GM21381 (cell line): ENCODE results near the gene PMVK.
"Not testable (repeated sequence)": the region's sequence is repeated elsewhere in the genome, so short reads cannot be mapped to it uniquely, and the experiment has no call there.

ENCODE experiments used
- ATAC-seq: cut with Tn5 transposase; IDR thresholded peaks from one replicate; pipeline ENCODE4 v1.9.1; 2021; ENCODE audit warnings: mild to moderate bottlenecking, moderate library complexity; ENCODE audit not compliant: unreplicated experiment

PMVK gene

GRCh38 chr1:154936555-154937084, at the start of gene PMVK:
TSS of gene PMVK (minus strand) at chr1:154936719. CDS start at chr1:154936685, 34 bp downstream.
- peak; percentile 66 for ATAC-seq

GRCh38 chr1:154983776-154984466, 47.4 kb upstream of the PMVK start:
- no peak for ATAC-seq

DNA sequence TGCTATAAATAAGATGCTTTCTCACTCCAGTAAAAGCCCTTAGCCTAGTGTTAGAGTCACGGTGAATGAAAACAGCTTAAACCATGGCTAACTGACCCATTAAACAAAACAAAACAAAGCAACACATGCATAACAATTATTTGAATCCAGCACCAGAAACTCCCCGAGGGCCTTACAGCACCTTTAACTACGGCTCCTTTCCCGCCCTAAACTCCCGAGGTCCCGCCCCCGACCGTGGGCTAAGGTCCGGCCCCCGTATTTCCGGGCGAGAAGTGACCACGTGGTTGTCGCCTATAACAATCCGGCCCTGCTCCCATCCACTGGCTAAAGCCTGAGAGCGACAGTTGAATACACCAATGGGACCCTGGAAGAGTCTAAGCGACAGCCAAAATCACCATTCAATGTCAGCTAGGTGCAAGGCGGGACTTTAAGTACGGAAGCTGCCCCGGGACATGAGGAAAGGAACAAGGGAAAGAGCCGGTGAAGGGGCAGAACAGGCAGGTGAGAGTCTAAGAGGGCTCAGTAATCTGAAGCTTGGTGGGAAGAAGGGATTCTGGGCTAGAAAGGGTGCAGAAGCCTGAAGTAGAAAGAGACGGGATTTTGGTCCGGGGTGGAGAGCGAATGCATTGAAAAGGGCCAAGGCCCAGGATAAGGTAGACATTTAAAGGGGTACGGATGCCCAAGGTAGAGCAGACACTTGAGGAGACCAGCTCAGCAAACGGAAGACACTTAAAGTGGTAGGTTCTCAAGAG, 46.6 kb upstream of the PMVK start, which contains the start of gene FLAD1:
TSS of gene FLAD1 (plus strand) at position 448 of the 752 bp plus-strand sequence. CDS start 351 bp downstream, outside the sequence.
- peak; percentile 99 for ATAC-seq

DNA sequence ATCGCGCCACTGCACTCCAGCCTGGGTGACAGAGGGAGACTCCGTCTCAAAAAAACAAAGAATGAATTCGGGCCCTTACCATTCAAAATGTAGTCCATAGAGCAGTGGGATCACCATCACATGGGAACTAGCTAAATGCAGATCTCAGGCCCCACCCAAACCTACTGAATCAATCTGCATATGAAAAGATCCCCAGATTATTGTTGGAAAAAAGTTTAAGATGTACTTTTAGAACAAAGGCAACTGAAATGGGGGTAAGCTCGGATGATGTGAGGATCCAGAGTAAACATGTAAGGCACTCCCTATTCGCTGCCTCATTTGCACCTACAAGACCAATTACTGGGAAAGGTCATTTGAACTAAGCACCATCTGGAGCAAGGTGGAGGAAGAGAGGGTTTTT, 45.8 kb upstream of the PMVK start:
- ATAC-seq: no peak

- ATAC-seq: no peak
These were observed 41.8 kb upstream of the PMVK start for GRCh38 chr1:154978360-154978759.

GRCh38 chr1:154977762-154978161, 41.2 kb upstream of the PMVK start:
- not testable (repeated sequence) for ATAC-seq

DNA sequence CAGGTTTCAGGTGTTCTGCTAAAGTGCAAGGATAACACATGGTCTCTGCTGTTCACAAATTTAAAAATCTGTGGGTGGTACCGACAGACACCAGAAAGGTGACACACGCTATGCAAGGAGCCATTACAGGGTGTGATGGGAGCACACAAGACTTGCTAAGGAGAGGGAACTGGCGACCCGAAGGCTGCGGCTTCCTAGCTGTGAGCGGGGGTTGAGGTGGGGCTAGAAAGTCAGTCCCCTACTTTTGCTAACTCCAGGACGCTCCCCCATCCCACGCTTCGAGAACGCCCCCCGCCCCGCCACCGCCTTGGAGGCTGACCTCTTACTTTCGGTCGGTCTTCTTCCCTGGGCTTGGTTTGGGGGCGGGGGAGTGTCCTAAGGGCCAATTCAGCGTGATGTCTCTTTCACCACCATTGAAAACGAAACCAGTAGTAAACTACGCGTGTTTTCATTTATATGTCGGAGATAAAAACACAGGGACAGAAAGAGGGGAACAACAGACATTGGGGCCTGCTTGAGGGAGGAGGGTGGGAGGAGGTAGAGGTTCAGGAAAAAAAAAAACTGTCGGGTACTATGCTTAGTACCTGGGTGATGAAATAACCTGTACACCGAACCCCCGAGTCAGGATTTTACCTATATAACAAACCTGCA, 39.0 kb upstream of the PMVK start:
- no peak for ATAC-seq

DNA sequence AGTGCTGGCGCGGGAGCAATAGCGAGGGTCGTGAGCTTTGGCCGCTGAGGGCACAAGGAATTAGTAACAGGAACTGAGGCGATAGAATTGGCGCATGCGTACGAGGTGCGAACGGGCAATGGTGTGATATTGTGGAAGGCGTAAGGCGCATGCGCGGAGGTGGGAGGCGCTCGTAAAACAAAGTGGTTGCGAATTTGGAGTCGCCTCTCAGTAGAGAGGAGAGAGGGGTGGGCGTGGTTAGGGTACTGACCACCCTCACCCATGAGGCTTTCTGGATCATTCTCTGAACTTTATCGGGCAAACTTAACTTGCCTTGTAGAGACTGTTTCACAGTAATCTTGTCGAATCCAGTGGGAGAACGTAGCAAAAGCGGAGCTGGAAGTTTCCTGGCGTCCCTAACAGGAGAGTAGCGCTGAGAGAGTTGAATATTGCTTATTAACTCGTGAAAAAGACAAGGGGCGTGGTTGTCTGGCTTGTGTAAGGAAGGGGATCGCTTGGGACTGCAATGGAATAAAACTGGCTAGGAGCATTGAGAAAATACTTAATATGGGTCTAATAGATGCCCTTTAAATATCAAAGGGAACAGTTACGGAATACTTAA, 38.4 kb upstream of the PMVK start:
- ATAC-seq: peak; percentile 36

GRCh38 chr1:154974102-154974807, 37.7 kb upstream of the PMVK start, which contains the start of gene CKS1B:
TSS of gene CKS1B (plus strand) at chr1:154974681. CDS start at chr1:154974746, 65 bp downstream.
- ATAC-seq: peak; percentile 76

DNA sequence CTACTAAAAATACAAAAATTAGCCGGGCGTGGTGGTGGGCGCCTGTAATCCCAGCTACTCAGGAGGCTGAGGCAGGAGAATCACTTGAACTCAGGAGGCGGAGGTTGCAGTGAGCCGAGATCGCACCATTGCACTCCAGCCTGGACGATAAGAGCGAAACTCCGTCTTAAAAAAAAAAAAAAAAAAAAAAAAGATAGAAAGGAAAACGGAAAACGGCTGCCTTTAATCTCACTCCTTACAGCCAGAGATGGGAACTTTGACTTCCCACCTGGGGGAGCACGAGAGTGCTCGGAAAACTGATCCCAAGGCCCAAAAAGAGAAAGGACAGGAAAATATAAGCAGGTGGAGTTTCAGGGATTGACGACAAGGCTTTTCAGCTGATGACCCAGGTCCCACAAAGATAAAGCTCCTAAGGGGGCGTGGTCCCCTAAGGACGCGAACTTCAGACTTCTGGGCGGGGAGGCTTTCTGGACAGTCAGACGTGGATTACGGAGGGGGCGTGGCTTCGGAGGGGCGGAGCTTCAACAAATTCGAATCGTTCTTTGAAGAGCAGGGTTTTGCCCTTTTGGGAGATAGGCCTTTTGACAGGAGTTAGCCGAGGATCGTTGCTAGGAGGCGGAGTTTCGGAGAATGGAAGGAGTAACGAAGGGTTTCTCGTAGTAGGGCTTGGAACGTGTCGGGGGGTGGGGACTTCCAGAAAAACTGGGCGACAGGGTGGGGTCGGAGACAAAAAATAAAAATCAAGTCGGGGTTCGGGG, 37.0 kb upstream of the PMVK start:
- ATAC-seq: no peak

GRCh38 chr1:154972517-154973343, 36.2 kb upstream of the PMVK start:
- ATAC-seq: no peak

DNA sequence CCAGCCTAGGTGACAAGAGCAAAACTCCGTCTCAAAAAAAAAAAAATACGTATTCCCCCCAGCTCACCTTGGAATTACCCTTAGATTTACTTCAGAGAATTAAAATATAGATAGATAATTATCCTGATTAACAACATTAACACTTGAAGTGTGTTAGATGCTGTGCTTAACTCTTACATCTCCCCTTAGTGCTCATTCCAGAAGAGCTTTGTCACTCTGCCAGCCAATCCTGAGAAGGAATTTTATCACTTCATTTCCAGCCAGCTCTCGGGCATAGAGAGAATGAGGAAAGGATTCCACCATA, 35.6 kb upstream of the PMVK start:
- no peak for ATAC-seq

DNA sequence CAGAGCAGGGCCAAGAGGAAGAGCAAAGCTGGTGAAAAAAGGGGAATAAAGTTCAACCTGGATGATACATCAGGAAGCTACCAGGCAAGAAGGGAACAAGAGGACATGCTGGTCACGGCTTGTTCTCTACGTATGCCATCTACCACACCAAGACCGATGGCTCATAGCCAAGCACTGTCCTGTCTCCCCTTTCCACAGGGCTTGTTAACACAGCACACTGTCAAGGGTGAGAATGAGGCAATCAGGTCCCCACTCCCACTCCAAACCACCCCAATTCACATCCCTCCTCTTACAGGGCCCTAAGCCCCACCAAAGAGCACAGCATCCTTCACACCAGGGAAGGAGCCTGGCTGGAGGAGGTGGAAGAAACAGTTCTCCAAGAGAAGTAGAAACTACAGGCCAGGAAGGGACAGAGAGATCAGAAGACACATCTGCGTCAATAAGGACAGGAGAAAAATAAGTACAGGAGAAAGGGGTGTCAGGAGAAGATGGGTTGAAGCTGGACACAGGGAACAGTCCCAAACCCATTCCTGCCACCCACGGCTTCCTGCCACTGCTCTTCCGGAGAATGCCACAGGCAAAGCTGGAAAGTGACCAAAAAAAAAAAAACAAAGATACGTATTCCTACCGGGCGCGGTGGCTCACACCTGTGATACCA, 35.0 kb upstream of the PMVK start:
- ATAC-seq: no peak

GRCh38 chr1:154970631-154971340, 34.3 kb upstream of the PMVK start, which contains the start of gene SHC1:
TSS of gene SHC1 (minus strand) at chr1:154970747. CDS start at chr1:154970526, 221 bp downstream.
- ATAC-seq: no peak

DNA sequence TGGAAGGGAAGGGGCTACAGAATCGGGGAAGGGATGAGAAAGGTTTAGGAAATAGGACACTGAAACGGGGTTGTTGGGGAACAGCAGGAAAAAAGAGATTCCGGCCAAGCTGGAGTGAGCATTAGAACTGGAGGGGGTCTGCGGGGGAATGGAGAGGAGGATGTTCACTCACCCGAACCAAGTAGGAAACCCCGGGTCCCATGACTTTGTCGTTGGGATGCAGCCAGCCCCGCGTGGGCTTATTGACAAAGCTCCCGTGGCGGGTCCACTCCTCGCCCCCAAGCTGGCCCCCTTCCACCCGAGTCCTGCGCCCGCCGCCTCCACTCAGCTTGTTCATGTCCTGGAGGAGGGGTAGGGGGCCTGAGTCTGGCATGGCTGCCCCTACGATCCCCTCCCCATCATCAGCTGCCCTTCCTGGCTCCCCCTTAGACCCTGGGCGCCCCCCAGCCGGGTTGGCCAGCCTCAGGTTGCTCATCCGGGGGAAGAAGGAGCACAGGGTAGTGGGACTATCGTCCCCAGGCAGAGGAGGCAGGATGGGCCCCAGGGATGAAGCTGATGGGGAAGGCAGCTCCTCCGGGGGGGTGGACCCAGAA, 33.4 kb upstream of the PMVK start:
- no peak for ATAC-seq

GRCh38 chr1:154969246-154969645, 32.7 kb upstream of the PMVK start:
- no peak for ATAC-seq

DNA sequence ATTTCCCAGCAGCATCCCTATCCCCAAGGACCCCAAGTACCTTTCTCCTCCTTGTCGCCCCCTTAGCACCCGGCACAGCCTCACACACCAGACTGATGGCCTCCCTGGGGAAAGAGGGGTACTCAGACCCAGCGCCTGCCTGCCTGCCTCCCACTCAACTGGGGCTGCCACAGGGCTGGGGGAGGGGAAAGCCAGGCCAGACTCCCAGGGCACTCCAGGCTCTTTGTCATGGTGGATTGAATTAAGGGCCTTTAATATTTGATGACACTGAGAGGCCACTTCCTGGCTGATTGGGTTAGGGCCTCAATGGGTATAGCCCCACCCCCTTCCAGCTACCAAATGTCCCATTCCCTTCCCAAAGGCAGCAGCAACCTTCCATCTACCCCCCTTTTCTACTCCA, 32.2 kb upstream of the PMVK start:
- no peak for ATAC-seq
